Ecto neural progenitor cell (in vitro differentiated cells): Measurements from ENCODE around the gene CDHR5.

Experiments used
- DNase-seq: peaks from one replicate; pipeline ENCODE4 v3.0.0-alpha.2; 2018; ENCODE audit warnings: low spot score

CDHR5 gene

DNA sequence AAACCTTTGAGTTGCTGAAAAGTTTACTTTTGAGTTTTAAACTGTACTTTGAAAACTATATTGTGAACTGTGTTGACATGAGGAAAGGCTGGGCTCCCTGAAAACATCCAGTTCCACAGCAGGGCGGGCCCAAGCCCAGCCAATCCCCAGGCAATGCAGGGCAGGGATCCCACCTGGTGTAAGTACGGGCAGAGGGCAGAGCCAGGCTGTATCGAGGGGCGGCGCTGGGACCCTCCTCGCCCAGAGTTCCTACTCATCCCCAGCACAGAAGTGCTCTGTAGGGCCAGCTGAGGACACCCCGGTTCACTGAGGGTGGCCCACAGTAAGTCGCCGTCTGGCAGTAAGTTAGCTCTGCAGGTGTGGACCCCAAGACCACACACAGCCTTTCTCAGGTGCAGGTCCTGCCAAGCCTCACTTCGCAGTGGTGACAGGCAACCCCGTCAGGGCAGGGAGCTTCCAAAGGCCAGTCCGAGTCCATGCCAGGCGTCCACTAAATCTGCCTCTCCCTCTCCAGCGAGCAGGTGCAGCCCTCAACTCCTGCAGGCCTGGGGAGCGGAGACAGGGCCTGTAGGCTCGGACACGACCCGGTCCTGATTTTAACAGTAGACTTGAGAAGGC, 57.6 kb downstream of the CDHR5 start:
- DNase-seq = no peak
